ENCODE data around the gene ABCB1.

- no peak for TF ChIP-seq POLR2A (IDR thresholded peaks at IDR 0.05)
- TF ChIP-seq CTCF (IDR thresholded peaks at IDR 0.05), result no peak
Observed at GRCh38 chr7:87476179-87476557, 124.5 kb downstream of the ABCB1 start.

Data from body of pancreas (tissue), 4 donors.